Measurements from ENCODE around the gene S100A4.

Gene S100A4

DNA sequence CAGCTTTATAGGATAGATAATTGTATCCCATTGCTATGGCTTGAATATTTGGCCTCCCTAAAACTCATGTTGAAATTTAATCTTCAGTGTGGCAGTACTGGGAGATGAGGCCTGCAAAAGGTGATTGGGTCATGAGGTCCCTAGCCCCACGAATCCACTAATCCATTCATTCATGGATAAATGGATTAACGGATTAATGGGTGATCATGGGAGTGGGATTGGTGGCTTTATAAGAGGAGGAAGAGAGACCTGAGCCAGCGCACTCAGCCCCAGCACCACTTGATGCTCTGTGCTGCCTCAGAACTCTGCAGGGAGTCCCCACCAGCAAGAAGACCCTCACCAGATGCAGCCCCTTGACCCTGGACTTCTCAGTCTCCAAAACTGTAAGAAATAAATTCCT, 41.8 kb downstream of the S100A4 start:
- DNase-seq (ENCODE audit: low read depth in 1 of 2, low spot score in 1 of 2), result no peak
- TF ChIP-seq, protein P1, sequence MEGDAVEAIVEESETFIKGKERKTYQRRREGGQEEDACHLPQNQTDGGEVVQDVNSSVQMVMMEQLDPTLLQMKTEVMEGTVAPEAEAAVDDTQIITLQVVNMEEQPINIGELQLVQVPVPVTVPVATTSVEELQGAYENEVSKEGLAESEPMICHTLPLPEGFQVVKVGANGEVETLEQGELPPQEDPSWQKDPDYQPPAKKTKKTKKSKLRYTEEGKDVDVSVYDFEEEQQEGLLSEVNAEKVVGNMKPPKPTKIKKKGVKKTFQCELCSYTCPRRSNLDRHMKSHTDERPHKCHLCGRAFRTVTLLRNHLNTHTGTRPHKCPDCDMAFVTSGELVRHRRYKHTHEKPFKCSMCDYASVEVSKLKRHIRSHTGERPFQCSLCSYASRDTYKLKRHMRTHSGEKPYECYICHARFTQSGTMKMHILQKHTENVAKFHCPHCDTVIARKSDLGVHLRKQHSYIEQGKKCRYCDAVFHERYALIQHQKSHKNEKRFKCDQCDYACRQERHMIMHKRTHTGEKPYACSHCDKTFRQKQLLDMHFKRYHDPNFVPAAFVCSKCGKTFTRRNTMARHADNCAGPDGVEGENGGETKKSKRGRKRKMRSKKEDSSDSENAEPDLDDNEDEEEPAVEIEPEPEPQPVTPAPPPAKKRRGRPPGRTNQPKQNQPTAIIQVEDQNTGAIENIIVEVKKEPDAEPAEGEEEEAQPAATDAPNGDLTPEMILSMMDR (IDR thresholded peaks at IDR 0.05; ENCODE audit: insufficient read depth, low read length), result no peak
- TF ChIP-seq, protein P2, sequence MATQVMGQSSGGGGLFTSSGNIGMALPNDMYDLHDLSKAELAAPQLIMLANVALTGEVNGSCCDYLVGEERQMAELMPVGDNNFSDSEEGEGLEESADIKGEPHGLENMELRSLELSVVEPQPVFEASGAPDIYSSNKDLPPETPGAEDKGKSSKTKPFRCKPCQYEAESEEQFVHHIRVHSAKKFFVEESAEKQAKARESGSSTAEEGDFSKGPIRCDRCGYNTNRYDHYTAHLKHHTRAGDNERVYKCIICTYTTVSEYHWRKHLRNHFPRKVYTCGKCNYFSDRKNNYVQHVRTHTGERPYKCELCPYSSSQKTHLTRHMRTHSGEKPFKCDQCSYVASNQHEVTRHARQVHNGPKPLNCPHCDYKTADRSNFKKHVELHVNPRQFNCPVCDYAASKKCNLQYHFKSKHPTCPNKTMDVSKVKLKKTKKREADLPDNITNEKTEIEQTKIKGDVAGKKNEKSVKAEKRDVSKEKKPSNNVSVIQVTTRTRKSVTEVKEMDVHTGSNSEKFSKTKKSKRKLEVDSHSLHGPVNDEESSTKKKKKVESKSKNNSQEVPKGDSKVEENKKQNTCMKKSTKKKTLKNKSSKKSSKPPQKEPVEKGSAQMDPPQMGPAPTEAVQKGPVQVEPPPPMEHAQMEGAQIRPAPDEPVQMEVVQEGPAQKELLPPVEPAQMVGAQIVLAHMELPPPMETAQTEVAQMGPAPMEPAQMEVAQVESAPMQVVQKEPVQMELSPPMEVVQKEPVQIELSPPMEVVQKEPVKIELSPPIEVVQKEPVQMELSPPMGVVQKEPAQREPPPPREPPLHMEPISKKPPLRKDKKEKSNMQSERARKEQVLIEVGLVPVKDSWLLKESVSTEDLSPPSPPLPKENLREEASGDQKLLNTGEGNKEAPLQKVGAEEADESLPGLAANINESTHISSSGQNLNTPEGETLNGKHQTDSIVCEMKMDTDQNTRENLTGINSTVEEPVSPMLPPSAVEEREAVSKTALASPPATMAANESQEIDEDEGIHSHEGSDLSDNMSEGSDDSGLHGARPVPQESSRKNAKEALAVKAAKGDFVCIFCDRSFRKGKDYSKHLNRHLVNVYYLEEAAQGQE (IDR thresholded peaks at IDR 0.05; ENCODE audit: insufficient replicate concordance, low read depth), result no peak
- TF ChIP-seq GABPA (IDR thresholded peaks at IDR 0.05; ENCODE audit: low read depth), result no peak
- TF ChIP-seq SPI1 (IDR thresholded peaks at IDR 0.05; ENCODE audit: borderline replicate concordance, low read depth), result no peak
- no peak for TF ChIP-seq POLR2AphosphoS5 (IDR thresholded peaks at IDR 0.05; ENCODE audit: low read depth)

DNA sequence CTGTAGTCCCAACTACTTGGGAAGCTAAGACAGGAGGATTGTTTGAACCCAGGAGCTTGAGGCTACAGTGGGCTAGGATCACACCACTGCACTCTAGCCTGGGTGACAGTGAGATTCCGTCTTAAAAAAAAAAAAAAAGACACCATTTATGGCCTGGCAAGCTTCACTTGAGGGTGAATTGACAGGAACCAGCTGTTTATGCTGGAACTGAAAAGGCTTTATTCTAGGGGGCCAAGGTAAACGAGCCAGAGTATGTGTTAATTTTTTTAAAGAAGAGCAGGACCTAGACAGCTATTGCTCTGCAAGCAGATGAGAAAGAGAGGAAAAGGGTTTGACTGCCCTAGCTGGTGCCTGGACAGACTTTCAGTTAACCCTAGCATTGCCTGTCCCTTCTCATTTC, 46.9 kb downstream of the S100A4 start:
- Histone ChIP-seq H3K27me3 (ENCODE audit: insufficient read depth, poor library complexity, severe bottlenecking) (peaks cover 2% of the 10 kb centered on the region), H3K4me3 (replicated peaks; ENCODE audit: insufficient read depth, low read length) (no peak overlapping the region), H3K27ac (replicated peaks) (no peak overlapping the region)
- TF ChIP-seq GABPA (IDR thresholded peaks at IDR 0.05; ENCODE audit: low read depth) (no peak), POLR2AphosphoS5 (IDR thresholded peaks at IDR 0.05; ENCODE audit: low read depth) (no peak), SPI1 (IDR thresholded peaks at IDR 0.05; ENCODE audit: borderline replicate concordance, low read depth) (no peak)
- TF ChIP-seq, protein P1 (IDR thresholded peaks at IDR 0.05; ENCODE audit: insufficient read depth, low read length), result no peak
- TF ChIP-seq, protein P2 (IDR thresholded peaks at IDR 0.05; ENCODE audit: insufficient replicate concordance, low read depth), result no peak
- no peak for DNase-seq (ENCODE audit: low read depth in 1 of 2, low spot score in 1 of 2)

More for the DNA sequence above, 41.8 kb downstream of the S100A4 start:
- H3K4me3 ChIP-seq (replicated peaks; ENCODE audit: insufficient read depth, low read length), result no peak overlapping the region
- no peak overlapping the region for H3K27ac ChIP-seq (replicated peaks)
- no peaks in the 10 kb centered on the region for H3K27me3 ChIP-seq (ENCODE audit: insufficient read depth, poor library complexity, severe bottlenecking)

DNA sequence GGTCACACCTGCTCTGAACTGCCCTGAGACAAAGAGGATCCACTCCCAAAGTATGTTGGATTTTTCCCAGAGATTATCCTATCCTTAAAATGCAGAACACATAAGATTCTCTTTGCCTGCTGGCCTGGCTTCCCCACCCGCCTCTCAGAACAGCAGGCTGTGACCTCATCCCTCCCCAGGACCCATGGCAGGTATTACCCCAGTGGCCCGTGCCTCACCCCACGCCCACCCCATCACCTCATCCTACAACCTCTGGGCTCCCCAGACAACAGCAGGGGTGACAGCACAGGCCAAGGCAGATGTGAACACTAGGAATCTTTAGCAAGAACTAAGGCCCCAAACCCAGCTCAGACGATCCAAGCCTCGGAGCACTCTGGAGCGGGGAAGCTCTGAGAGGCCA, 50.1 kb downstream of the S100A4 start:
- no peak overlapping the region for H3K27ac ChIP-seq (replicated peaks)
- no peak for DNase-seq (ENCODE audit: low read depth in 1 of 2, low spot score in 1 of 2)
- H3K27me3 ChIP-seq (ENCODE audit: insufficient read depth, poor library complexity, severe bottlenecking), result peaks cover 2% of the 10 kb centered on the region
- TF ChIP-seq GABPA (IDR thresholded peaks at IDR 0.05; ENCODE audit: low read depth) (no peak), POLR2AphosphoS5 (IDR thresholded peaks at IDR 0.05; ENCODE audit: low read depth) (no peak), SPI1 (IDR thresholded peaks at IDR 0.05; ENCODE audit: borderline replicate concordance, low read depth) (no peak)
- TF ChIP-seq, protein P1 (IDR thresholded peaks at IDR 0.05; ENCODE audit: insufficient read depth, low read length), result no peak
- TF ChIP-seq, protein P2 (IDR thresholded peaks at IDR 0.05; ENCODE audit: insufficient replicate concordance, low read depth), result no peak
- no peak overlapping the region for H3K4me3 ChIP-seq (replicated peaks; ENCODE audit: insufficient read depth, low read length)
